WERI-Rb-1 (cell line): ENCODE results near the gene C19orf25.

Source experiments
- DNase-seq: peaks from one replicate; pipeline ENCODE4 v3.0.0-alpha.2; 2020
- H3K27ac ChIP-seq: fragments of 250-450 bp; sonication (Bioruptor Pico); 2 replicates; pipeline ENCODE4 v1.5.1; 2020; ENCODE audit warnings: mild to moderate bottlenecking, moderate library complexity
- H3K27me3 ChIP-seq: fragments of 250-450 bp; sonication (Bioruptor Pico); 2 replicates; pipeline ENCODE4 v1.5.1; 2021; ENCODE audit warnings: mild to moderate bottlenecking, low read depth, moderate library complexity; ENCODE audit not compliant: insufficient read depth, severe bottlenecking
- H3K36me3 ChIP-seq: fragments of 250-450 bp; sonication (Bioruptor Pico); 2 replicates; pipeline ENCODE4 v1.5.1; 2020; ENCODE audit warnings: mild to moderate bottlenecking, moderate library complexity
- H3K4me3 ChIP-seq: 2 replicates; pipeline ENCODE4 v1.5.1; 2011; ENCODE audit warnings: low read depth, mild to moderate bottlenecking, control low read depth, low read length
- H3K9me3 ChIP-seq: fragments of 250-450 bp; sonication (Bioruptor Pico); 2 replicates; pipeline ENCODE4 v1.5.1; 2021; ENCODE audit warnings: mild to moderate bottlenecking, moderate library complexity; ENCODE audit not compliant: severe bottlenecking
- CTCF ChIP-seq: IDR thresholded peaks from 2 replicates; pipeline ENCODE4 v1.5.1; 2011; ENCODE audit warnings: low read depth, mild to moderate bottlenecking, control low read depth, inconsistent platforms, low read length

The C19orf25 gene

GRCh38 chr19:1449467-1450442 lies 29.3 kb downstream of the C19orf25 start, which contains the start of gene APC2:
Gene APC2 (plus strand): TSS chr19:1450121. CDS start chr19:1453002, 2,881 bp downstream.
- Histone ChIP-seq H3K9me3 (no peaks in the 10 kb centered on the region), H3K36me3 (no peaks in the 10 kb centered on the region), H3K27ac (peak within 1 kb of the TSS; percentile 31; the same call in 1 of the 2 replicates), H3K27me3 (peaks cover 45% of the 10 kb centered on the region), H3K4me3 (peak within 1 kb of the TSS; percentile 19)
- TF ChIP-seq CTCF = no peak
- peak; percentile 80 for DNase-seq

GRCh38 chr19:1447944-1448343 lies 31.1 kb downstream of the C19orf25 start:
- peaks cover under 1% of the 10 kb centered on the region for H3K36me3 ChIP-seq
- peaks cover 45% of the 10 kb centered on the region for H3K27me3 ChIP-seq
- TF ChIP-seq CTCF = no peak
- no peak overlapping the region for H3K4me3 ChIP-seq
- H3K27ac ChIP-seq = no peak overlapping the region
- H3K9me3 ChIP-seq = no peaks in the 10 kb centered on the region
- DNase-seq = no peak

DNA sequence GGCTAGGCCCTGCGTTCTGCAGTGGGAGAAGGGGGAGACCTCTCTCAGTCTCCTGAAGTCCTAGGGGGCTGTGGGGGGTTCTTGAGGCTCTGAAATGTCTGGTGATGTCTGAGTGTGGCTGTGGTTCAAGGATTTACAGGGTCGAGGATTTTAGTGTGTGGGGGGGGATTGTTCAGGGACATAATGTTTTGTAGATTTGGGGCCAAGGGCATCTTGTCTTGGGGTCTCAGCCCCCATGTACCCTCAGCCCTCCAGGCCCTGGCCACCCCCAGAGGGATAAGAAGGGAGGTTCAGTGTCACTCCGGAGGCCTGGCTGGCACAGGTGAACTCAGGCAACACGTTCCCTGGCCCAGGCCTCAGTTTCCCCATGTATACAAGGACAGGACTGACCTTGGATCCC lies 31.5 kb downstream of the C19orf25 start:
- no peak for DNase-seq
- TF ChIP-seq CTCF = no peak
- H3K27me3 ChIP-seq = peaks cover 43% of the 10 kb centered on the region
- H3K36me3 ChIP-seq = peaks cover 5% of the 10 kb centered on the region
- H3K4me3 ChIP-seq = no peak overlapping the region
- no peaks in the 10 kb centered on the region for H3K9me3 ChIP-seq
- H3K27ac ChIP-seq = no peak overlapping the region

- Histone ChIP-seq H3K4me3 (peak overlapping the region; percentile 56), H3K27me3 (peaks cover 37% of the 10 kb centered on the region), H3K9me3 (no peaks in the 10 kb centered on the region), H3K36me3 (peaks cover 11% of the 10 kb centered on the region), H3K27ac (no peak overlapping the region)
- DNase-seq = peak; percentile 33
- no peak for TF ChIP-seq CTCF
These were observed 32.1 kb downstream of the C19orf25 start for GRCh38 chr19:1446713-1447481.

DNA sequence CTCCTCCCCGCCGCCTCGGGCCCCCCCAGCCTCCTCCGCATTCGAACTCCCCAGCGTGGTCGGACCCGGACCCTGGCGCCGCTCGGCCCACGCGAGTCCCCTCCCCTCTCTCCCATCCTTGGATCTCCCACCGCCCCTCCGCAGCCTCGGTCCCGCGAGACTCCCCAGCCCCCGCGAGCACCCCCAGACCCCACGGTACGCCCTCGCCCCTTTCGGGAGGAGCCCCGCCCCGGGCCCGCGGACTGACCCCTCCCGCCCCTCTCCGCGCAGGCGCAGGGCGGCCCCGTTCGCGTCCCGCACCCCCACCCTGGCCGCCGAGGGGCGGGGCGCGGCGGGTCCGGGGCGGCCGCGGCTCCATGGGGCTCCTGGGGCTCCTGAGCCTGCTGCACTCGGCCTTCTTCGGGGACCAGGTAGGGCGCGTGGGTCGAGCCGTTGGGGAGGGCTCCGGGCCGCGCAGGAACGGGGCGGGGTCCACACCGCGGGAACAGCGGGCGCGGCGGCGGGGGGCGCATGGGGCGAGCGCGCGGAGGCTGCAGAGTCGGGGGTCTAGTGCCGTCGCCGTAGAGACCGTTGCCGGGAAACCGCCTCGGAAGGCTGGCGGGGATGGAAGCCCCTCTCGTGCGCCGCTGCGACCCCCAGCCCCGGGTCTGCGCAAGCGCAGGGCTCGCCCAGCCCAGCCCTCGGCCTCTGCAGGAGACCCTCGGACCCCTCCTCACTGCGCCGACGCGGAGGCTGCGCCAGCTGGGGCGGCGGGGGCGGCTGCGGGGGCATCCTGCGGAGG lies 32.9 kb downstream of the C19orf25 start:
- H3K36me3 ChIP-seq = peaks cover 19% of the 10 kb centered on the region
- peak overlapping the region; percentile 34; the same call in 1 of the 2 replicates for H3K27ac ChIP-seq
- peak; percentile 78 for DNase-seq
- peak overlapping the region; percentile 60 for H3K4me3 ChIP-seq
- TF ChIP-seq CTCF = no peak
- H3K9me3 ChIP-seq = no peaks in the 10 kb centered on the region
- peaks cover 30% of the 10 kb centered on the region for H3K27me3 ChIP-seq
